Ovary (tissue), 9 donors: ENCODE results near the gene MRPS23. TPM values are rescaled to one million over a fixed set of nuclear protein-coding genes. Genes with fewer than 3 reads are reported as not detected.

Experiments used
- DNase-seq, 5 donors: peaks; one replicate each; pipeline ENCODE4 v3.0.0-alpha.2; 2019 to 2020
- H3K27ac ChIP-seq, 2 donors: fragments of 200-600 bp; one replicate each; pipeline versions ENCODE4 v1.5.1 to v1.8.0; 2019 to 2022
- H3K27me3 ChIP-seq: fragments of 200-600 bp; one replicate; pipeline ENCODE4 v1.8.0; 2022
- H3K36me3 ChIP-seq: fragments of 200-600 bp; sonication (generic); one replicate; pipeline ENCODE4 v1.5.1; 2019
- H3K4me1 ChIP-seq: one replicate; pipeline ENCODE4 v1.8.1; 2013; ENCODE audit warnings: mild to moderate bottlenecking, moderate library complexity; ENCODE audit not compliant: insufficient read depth
- H3K4me3 ChIP-seq: fragments of 200-600 bp; sonication (generic); one replicate; pipeline ENCODE4 v1.5.1; 2017
- H3K9me3 ChIP-seq, 2 donors: fragments of 200-600 bp in 1 of 2; sonication (generic) in 1 of 2; one replicate each; pipeline versions ENCODE4 v1.5.1 to v1.8.1; 2013 to 2019; ENCODE audit warnings: mild to moderate bottlenecking in 1 of 2, moderate library complexity in 1 of 2
- EP300 ChIP-seq: sonication (generic); formaldehyde crosslinking; IDR thresholded peaks from one replicate; pipeline ENCODE4 v1.6.1; 2017; ENCODE audit warnings: antibody characterized with exemption
- POLR2A ChIP-seq: fragments of 450-650 bp; IDR thresholded peaks from one replicate; pipeline ENCODE4 v1.6.1; 2017; ENCODE audit warnings: antibody characterized with exemption, mild to moderate bottlenecking, moderate library complexity
- WGBS, 3 donors: extraction: QIAGEN DNeasy Blood & Tissue Kit in 1 of 3; methylation state at CpG; one replicate each; pipeline versions ENCODE4 v1.1.5 to v1.1.7; 2013 to 2017; 5-methylcytosine and 5-hydroxymethylcytosine counted together
- intact Hi-C, 4 donors: fragments of 100-400 bp; cut with DNase I; formaldehyde crosslinking; loops; one replicate each; pipeline versions ENCODE4 v1.11.0 to v1.15.1; 2022 to 2023
- polyA plus RNA-seq, 2 donors: library from polyadenylated mRNA; stranded (reverse); fragments of 200-250 nt in 1 of 2; fragments of 350-450 nt in 1 of 2; fragmentation: Illumina TruSeq in 1 of 2; extraction: RNeasy Lipid Tissue Mini Kit (QIAGEN cat#74804) in 1 of 2; gene quantifications; one replicate each; pipeline ENCODE4 v1.2.3, GENCODE V29; 2013 to 2014
- total RNA-seq, 7 donors: library from RNA; depleted of rRNA in 2 of 7; stranded (reverse); fragments of >200 nt in 2 of 7; fragmentation: NEBNext Ultra II Directional in 3 of 7; extraction: Animal tissue kit (Norgen Biotek cat#: 25700) in 3 of 7; gene quantifications; one replicate each; pipeline versions ENCODE4 v1.1.0 to v1.2.4, GENCODE V29; 2016 to 2023
- TF ChIP-seq, protein P1 (sequence below), 3 donors: fragments of 450-650 bp in 2 of 3; fragments of 200-600 bp in 1 of 3; IDR thresholded peaks; one replicate each; pipeline versions ENCODE4 v1.5.1 to v1.8.0; 2016 to 2022; ENCODE audit warnings: antibody characterized with exemption in 3 of 3, mild to moderate bottlenecking in 1 of 3
- donor health status: DM: no; HTN: no; CAD: no; lungs with moderate emphysema.
- donor health status: DM: no; HTN: no; CAD: no.
- donor health status: Bipolar disorder and iron deficiency.
- donor health status: DM: yes; HTN: yes; CAD: no.
- donor health status: DM: no; HTN: no; CAD: no.
- donor health status: DM: yes; HTN: yes; CAD: no.

MRPS23 gene
- total and polyA plus RNA-seq, 9 donors, result 12.2 to 37.9 (median 31.1) TPM

- TF ChIP-seq, protein P1, sequence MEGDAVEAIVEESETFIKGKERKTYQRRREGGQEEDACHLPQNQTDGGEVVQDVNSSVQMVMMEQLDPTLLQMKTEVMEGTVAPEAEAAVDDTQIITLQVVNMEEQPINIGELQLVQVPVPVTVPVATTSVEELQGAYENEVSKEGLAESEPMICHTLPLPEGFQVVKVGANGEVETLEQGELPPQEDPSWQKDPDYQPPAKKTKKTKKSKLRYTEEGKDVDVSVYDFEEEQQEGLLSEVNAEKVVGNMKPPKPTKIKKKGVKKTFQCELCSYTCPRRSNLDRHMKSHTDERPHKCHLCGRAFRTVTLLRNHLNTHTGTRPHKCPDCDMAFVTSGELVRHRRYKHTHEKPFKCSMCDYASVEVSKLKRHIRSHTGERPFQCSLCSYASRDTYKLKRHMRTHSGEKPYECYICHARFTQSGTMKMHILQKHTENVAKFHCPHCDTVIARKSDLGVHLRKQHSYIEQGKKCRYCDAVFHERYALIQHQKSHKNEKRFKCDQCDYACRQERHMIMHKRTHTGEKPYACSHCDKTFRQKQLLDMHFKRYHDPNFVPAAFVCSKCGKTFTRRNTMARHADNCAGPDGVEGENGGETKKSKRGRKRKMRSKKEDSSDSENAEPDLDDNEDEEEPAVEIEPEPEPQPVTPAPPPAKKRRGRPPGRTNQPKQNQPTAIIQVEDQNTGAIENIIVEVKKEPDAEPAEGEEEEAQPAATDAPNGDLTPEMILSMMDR (IDR thresholded peaks at IDR 0.05), result no peak
- TF ChIP-seq EP300 (no peak), POLR2A (no peak)
- H3K27me3 ChIP-seq, result no peaks in the 10 kb centered on the region
- DNase-seq, result no peak
- no peak overlapping the region for H3K4me3 ChIP-seq
- H3K4me1 ChIP-seq, result no peaks in the 10 kb centered on the region
- peaks cover 0 to 2% of the 10 kb centered on the region in 2 donors for H3K9me3 ChIP-seq
- intact Hi-C loops, result no loop called here
- WGBS, 3 donors, result 66 to 73% (median 69%) methylated on average over 5 of the region's 5 CpGs
- no peak overlapping the region for H3K27ac ChIP-seq
- H3K36me3 ChIP-seq, result no peaks in the 10 kb centered on the region
These were observed 43.5 kb downstream of the MRPS23 start for GRCh38 chr17:57806167-57806830.

GRCh38 chr17:57803021-57803420 lies 46.8 kb downstream of the MRPS23 start:
- TF ChIP-seq EP300 (no peak), POLR2A (no peak)
- TF ChIP-seq, protein P1 (IDR thresholded peaks at IDR 0.05), result no peak
- no peaks in the 10 kb centered on the region for H3K36me3 ChIP-seq
- H3K4me3 ChIP-seq, result no peak overlapping the region
- intact Hi-C loops, result no loop called here
- no peak for DNase-seq
- no peaks in the 10 kb centered on the region for H3K4me1 ChIP-seq
- H3K27me3 ChIP-seq, result no peaks in the 10 kb centered on the region
- no peak overlapping the region for H3K27ac ChIP-seq
- peaks cover 0 to 7% of the 10 kb centered on the region in 2 donors for H3K9me3 ChIP-seq
- 35 to 58% (median 45%) methylated on average over 4 of the region's 4 CpGs for WGBS, 3 donors

DNA sequence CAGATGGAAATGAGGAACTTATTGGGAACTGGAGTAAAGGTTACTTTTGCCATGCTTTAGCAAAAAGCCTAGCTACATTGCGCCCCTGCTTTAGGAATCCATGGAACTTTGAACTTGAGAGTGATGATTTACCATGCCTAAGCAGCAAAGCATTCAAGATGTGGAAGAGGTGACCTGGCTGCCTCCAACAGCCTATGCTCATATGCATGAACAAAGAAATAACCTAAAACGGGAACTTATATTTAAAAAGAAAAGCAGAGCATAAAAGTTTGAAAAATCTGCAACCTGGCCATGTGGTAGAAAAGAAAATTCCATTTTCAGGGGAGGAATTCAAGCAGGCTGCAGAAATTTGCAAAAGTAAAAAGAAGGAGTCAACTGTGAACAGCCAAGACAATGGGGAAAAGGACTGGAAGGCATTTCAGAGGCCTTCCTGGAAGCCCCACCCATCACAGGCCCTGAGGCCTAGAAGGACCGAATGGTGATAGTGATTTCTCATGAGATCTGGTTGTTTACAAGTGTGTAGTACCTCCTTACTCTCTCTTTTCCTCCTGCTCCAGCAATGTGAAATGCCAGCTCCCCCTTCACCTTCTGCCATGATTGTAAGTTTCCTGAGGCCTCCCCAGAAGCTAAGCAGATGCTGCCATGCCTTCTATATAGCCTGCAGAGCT lies 48.7 kb downstream of the MRPS23 start:
- no peaks in the 10 kb centered on the region for H3K36me3 ChIP-seq
- H3K4me1 ChIP-seq, result no peaks in the 10 kb centered on the region
- no peaks in the 10 kb centered on the region for H3K27me3 ChIP-seq
- intact Hi-C loops, result no loop called here
- no peak overlapping the region for H3K4me3 ChIP-seq
- DNase-seq, result no peak
- H3K27ac ChIP-seq, result no peak overlapping the region
- peaks cover 0 to 7% of the 10 kb centered on the region in 2 donors for H3K9me3 ChIP-seq
- WGBS, 3 donors, result 77 to 96% (median 94%) methylated on average over 3 of the region's 3 CpGs
- TF ChIP-seq, protein P1 (IDR thresholded peaks at IDR 0.05), result no peak
- TF ChIP-seq POLR2A (no peak), EP300 (no peak)

DNA sequence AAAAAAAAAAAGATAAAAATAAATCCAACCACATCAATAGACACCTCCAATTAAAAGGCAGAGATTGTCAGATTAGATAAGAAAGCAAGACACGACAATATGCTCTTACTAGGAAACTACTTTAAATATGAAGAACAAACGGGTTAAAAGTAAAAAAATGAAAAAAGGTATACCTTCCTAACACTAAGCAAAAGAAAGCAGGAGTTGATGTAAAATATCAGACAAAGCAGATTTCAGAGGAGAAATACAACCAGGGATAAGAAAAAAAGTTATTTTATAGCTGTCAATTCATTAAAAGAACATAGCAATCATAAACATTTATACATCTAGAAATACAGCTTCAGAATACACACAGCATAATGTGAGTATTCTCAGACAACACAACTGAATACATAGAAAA lies 55.0 kb downstream of the MRPS23 start:
- TF ChIP-seq, protein P1 (IDR thresholded peaks at IDR 0.05), result no peak
- TF ChIP-seq POLR2A, result no peak
- TF ChIP-seq EP300, result no peak
- DNase-seq, result no peak
- no peaks in the 10 kb centered on the region for H3K36me3 ChIP-seq
- no peak overlapping the region for H3K4me3 ChIP-seq
- H3K4me1 ChIP-seq, result no peaks in the 10 kb centered on the region
- intact Hi-C loops, result no loop called here
- H3K9me3 ChIP-seq, result no peaks in the 10 kb centered on the region
- no peak overlapping the region for H3K27ac ChIP-seq
- no peaks in the 10 kb centered on the region for H3K27me3 ChIP-seq
- 63 to 77% (median 69%) methylated on average over 2 of the region's 2 CpGs for WGBS, 3 donors
